Gastrocnemius medialis (tissue), 4 donors: ENCODE results near the gene GPA33. TPM values are rescaled to one million over a fixed set of nuclear protein-coding genes. Genes with fewer than 3 reads are reported as not detected.
A peak's percentile ranks its signal among the peaks of the same experiment; 100 is the strongest.

Source experiments
- ATAC-seq, 2 donors: fragments of 150-250 bp; one replicate each; pipeline ENCODE4 v1.9.1; 2016
- DNase-seq, 2 donors: peaks; one replicate each; pipeline ENCODE4 v3.0.0-alpha.2; 2019
- H3K27ac ChIP-seq, 4 donors: fragments of 200-600 bp; sonication (generic); 1 replicate in 1 of 4; 2 replicates in 3 of 4; pipeline ENCODE4 v1.5.1; 2016 to 2018; ENCODE audit warnings: mild to moderate bottlenecking in 2 of 4, moderate library complexity in 1 of 4
- H3K27me3 ChIP-seq, 3 donors: fragments of 200-600 bp; sonication (generic) in 2 of 3; 1 replicate in 1 of 3; 2 replicates in 2 of 3; pipeline versions ENCODE4 v1.5.1 to v1.6.0; 2016 to 2019; ENCODE audit warnings: mild to moderate bottlenecking in 1 of 3, moderate library complexity in 1 of 3
- H3K36me3 ChIP-seq, 2 donors: fragments of 200-600 bp; sonication (generic) in 1 of 2; one replicate each; pipeline ENCODE4 v1.5.1; 2017 to 2018
- H3K4me1 ChIP-seq, 2 donors: fragments of 200-600 bp; sonication (generic) in 1 of 2; one replicate each; pipeline ENCODE4 v1.5.1; 2016 to 2017; ENCODE audit warnings: mild to moderate bottlenecking in 2 of 2
- H3K4me3 ChIP-seq, 4 donors: fragments of 200-600 bp; sonication (generic) in 3 of 4; 1 replicate in 1 of 4; 2 replicates in 3 of 4; pipeline ENCODE4 v1.5.1; 2016 to 2019; ENCODE audit warnings: mild to moderate bottlenecking in 2 of 4
- H3K9me3 ChIP-seq, 3 donors: fragments of 200-600 bp; sonication (generic) in 2 of 3; 1 replicate in 1 of 3; 2 replicates in 2 of 3; pipeline ENCODE4 v1.5.1; 2016 to 2019
- CTCF ChIP-seq, 5 experiments: fragments of 450-650 bp in 3 of 5; fragments of 200-600 bp in 2 of 5; sonication (generic) in 2 of 5; IDR thresholded peaks in 4 of 5; conservative IDR thresholded peaks in 1 of 5; 1 replicate in 4 of 5; 2 replicates in 1 of 5; pipeline ENCODE4 v1.5.1; 2016 to 2019; ENCODE audit warnings: antibody characterized with exemption in 5 of 5, mild to moderate bottlenecking in 3 of 5, moderate library complexity in 3 of 5
- POLR2A ChIP-seq, 2 donors: fragments of 450-650 bp; IDR thresholded peaks; one replicate each; pipeline ENCODE4 v1.6.1; 2017; ENCODE audit warnings: antibody characterized with exemption in 2 of 2, mild to moderate bottlenecking in 2 of 2, moderate library complexity in 2 of 2
- in situ Hi-C, 4 donors: fragments of 200-750 bp; cut with MboI; loops; one replicate each; pipeline versions ENCODE4 v1.15.0 to v1.8.0; 2017; ENCODE audit warnings: low sequenced_read_pairs in 4 of 4
- intact Hi-C: fragments of 100-400 bp; cut with DNase I; formaldehyde crosslinking; loops from one replicate; pipeline ENCODE4 v1.15.1; 2023; ENCODE audit warnings: low total_unique reads
- total RNA-seq, 4 donors: library from RNA; depleted of rRNA; stranded (reverse); fragments of >200 nt; gene quantifications; one replicate each; pipeline versions ENCODE4 v1.1.0 to v1.2.3, GENCODE V29; 2016

The GPA33 gene
- total RNA-seq, 4 donors from 2014 or later, result 1.9 TPM; not detected in 3

GRCh38 chr1:167100730-167101129 lies 10.6 kb upstream of the GPA33 start:
- H3K4me3 ChIP-seq, result no peak overlapping the region
- ATAC-seq (no peak), DNase-seq (no peak)
- H3K36me3 ChIP-seq, result no peaks in the 10 kb centered on the region
- intact Hi-C loops (loop anchor here (10.0 kb wide), 2 partner anchors 454 to 834 kb away; partner anchors contain the start of genes CREG1, DCAF6 and MPC2), in situ Hi-C loops (no loop called here)
- peak overlapping the region; percentile 13 to 94 (median 87) for H3K27ac ChIP-seq
- no peaks in the 10 kb centered on the region for H3K27me3 ChIP-seq
- peaks cover 48 to 63% of the 10 kb centered on the region in 2 donors for H3K4me1 ChIP-seq
- H3K9me3 ChIP-seq, result no peaks in the 10 kb centered on the region
- TF ChIP-seq CTCF (IDR thresholded peaks at IDR 0.05 in 4 of 5, conservative IDR thresholded peaks at IDR 0.05 in 1 of 5) (no peak), POLR2A (IDR thresholded peaks at IDR 0.05) (no peak)

- H3K9me3 ChIP-seq, result no peaks in the 10 kb centered on the region
- H3K27ac ChIP-seq, result peak overlapping the region; percentile 13 to 94 (median 87)
- H3K27me3 ChIP-seq, result no peaks in the 10 kb centered on the region
- in situ Hi-C loops, result no loop called here
- ATAC-seq (peak in 1 of 2 donors; percentile 40), DNase-seq (peak in 1 of 2 donors; percentile 50)
- H3K36me3 ChIP-seq, result no peaks in the 10 kb centered on the region
- H3K4me3 ChIP-seq, result no peak overlapping the region
- no peak for TF ChIP-seq POLR2A (IDR thresholded peaks at IDR 0.05)
- no peak for TF ChIP-seq CTCF (IDR thresholded peaks at IDR 0.05 in 4 of 5, conservative IDR thresholded peaks at IDR 0.05 in 1 of 5)
- peaks cover 49 to 66% of the 10 kb centered on the region in 2 donors for H3K4me1 ChIP-seq
- intact Hi-C loops, result loop anchor here (10.0 kb wide), 2 partner anchors 455 to 835 kb away; partner anchors contain the start of genes CREG1, DCAF6 and MPC2
These were observed 9.7 kb upstream of the GPA33 start for GRCh38 chr1:167099851-167100250.

GRCh38 chr1:167095368-167095767 lies 5.2 kb upstream of the GPA33 start:
- in situ Hi-C loops (no loop called here), intact Hi-C loops (no loop called here)
- H3K27ac ChIP-seq, result peak overlapping the region; percentile 91 to 94 (median 92)
- DNase-seq (no peak), ATAC-seq (no peak)
- peak overlapping the region; percentile 53 to 67 (median 62) for H3K4me3 ChIP-seq
- H3K9me3 ChIP-seq, result no peaks in the 10 kb centered on the region
- no peak for TF ChIP-seq POLR2A (IDR thresholded peaks at IDR 0.05)
- no peak for TF ChIP-seq CTCF (IDR thresholded peaks at IDR 0.05 in 4 of 5, conservative IDR thresholded peaks at IDR 0.05 in 1 of 5)
- H3K4me1 ChIP-seq, result peaks cover 49 to 55% of the 10 kb centered on the region in 2 donors
- no peaks in the 10 kb centered on the region for H3K27me3 ChIP-seq
- H3K36me3 ChIP-seq, result no peaks in the 10 kb centered on the region

- Histone ChIP-seq H3K4me3 (peak overlapping the region; percentile 53 to 67 (median 62)), H3K27ac (peak overlapping the region; percentile 91 to 94 (median 92)), H3K4me1 (peaks cover 47 to 55% of the 10 kb centered on the region in 2 donors), H3K9me3 (no peaks in the 10 kb centered on the region), H3K36me3 (no peaks in the 10 kb centered on the region), H3K27me3 (no peaks in the 10 kb centered on the region)
- ATAC-seq (no peak), DNase-seq (no peak)
- intact Hi-C loops, result loop anchor here (1.0 to 5.0 kb wide), 2 partner anchors 11 to 43 kb away; no protein-coding TSS in a partner anchor
- no peak for TF ChIP-seq CTCF (IDR thresholded peaks at IDR 0.05 in 4 of 5, conservative IDR thresholded peaks at IDR 0.05 in 1 of 5)
- no peak for TF ChIP-seq POLR2A (IDR thresholded peaks at IDR 0.05)
- in situ Hi-C loops, result no loop called here
These were observed 4.5 kb upstream of the GPA33 start for GRCh38 chr1:167094690-167095089.
